NCI-H1930 (cell line): Measurements from ENCODE around the gene GLE1.
A peak's percentile ranks its signal among the peaks of the same experiment; 100 is the strongest.
"Not testable (repeated sequence)": the region's sequence is repeated elsewhere in the genome, so short reads cannot be mapped to it uniquely, and the experiment has no call there.

Experiments
- DNase-seq, 2 experiments: peaks; one replicate each; lab custom pipeline; 2025; lab: John Stamatoyannopoulos, UW

GLE1 gene

DNA sequence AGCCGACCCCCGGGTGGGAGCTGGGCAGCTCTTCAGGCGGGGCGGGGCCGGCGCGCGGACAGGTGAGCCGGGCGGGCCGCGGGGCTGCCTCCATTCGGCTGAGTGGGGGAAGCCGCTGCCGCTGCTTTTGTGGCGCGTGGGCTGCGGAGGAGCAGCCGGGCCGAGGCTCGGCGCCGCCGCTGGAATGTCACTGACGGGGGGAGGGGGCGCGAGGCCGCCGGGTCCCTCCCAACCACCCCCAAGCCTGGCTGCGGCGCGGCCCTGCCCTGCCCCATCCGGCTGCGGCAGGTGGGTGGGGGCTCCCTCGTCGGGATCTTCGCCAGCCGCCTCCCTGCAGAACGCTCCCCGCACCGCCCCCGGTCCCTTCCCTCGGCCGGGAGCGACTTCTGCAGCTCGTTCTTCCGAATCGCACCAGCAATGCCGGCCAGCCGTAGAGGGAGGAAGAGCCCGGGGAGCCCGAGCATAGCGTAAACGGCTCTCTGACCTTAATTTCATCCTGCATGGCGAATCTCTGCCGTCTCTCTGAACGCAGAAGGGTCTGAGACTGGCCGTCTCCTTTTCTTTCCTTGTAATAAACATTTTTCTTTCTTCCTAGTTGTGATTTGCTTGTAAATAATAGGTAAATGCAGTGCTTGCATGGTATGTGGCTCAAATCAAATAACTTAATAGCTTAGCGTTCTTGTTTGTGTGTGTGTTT, 48.4 kb downstream of the GLE1 start:
- peak in 1 of 2 experiments; percentile 56 for DNase-seq

DNA sequence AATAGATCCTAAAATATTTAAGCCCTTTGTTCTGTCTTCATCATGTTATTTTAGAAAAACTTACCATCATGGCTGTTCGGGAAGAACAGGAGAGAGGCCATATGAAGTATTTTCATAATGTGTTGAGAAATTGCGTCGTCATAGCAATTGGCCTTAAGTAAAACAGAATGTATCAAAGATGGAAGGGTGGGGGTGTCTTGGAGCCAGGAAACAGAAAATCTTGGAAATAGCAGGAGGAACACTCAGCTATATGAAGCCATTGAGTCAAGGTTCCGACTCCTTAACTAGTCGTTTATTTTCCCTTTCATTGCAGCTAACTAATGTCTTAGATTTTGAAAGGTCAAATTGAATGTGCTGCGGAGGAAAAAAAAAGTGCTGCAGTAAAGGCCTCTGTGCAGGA, 49.2 kb downstream of the GLE1 start:
- no peak for DNase-seq

DNA sequence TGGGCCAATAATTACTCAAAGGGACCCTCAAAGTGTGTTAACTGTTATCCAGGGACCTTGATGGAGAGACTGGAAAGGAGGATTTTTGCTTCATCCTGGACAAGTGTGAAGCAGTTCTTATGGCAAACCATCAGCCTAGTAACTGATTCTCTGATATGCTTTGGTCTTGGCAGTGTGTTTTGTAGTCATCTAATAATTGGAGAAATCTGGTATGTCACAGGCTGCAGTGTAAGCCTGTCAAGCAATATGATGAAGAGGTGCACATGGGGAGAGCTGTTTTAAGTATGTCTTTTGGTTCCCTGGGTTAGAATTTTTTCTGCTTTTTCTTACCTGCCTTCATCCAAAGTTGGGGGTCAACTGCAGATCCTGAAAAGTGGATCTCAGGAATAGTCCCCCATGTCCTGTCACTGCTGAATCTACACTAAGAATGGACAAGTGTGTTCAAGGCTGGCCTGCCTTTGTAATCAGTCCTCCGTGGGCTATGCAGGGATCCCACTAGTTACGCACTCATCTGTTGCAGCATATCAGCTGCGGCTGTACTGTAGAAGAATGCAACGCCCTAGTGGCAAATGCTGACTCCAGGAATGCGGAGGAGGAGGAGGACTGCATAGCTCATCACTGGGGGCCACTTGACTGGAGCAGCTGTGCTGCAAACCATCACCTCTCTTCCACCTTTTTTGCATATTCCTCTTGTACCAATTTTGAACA, 49.8 kb downstream of the GLE1 start:
- DNase-seq: no peak

DNA sequence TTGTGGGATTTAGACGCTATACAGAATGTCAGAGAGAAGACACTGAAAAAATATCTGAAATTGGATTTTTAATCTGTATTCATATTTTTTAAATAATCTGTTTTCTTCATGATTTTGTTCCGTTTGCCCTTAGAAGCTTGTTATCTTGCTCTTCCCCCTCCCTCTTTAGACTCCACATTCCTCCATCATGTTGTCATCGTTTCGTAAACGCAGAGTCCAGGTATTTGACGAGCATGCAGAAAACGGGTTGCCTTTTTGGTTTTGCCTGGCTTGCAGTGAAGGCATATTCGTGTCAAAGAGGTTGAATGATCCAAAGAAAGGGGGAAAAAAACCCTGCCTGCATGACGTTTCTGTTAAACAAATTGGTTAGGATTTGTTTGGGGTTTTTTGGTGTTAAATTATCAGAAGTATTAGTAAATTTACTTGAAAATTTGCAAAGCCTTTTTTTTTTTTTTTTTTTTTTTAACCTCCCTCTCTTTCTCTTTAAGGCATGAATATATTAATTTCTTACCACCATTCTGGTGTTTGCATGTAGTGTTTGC, 50.7 kb downstream of the GLE1 start:
- no peak for DNase-seq

DNA sequence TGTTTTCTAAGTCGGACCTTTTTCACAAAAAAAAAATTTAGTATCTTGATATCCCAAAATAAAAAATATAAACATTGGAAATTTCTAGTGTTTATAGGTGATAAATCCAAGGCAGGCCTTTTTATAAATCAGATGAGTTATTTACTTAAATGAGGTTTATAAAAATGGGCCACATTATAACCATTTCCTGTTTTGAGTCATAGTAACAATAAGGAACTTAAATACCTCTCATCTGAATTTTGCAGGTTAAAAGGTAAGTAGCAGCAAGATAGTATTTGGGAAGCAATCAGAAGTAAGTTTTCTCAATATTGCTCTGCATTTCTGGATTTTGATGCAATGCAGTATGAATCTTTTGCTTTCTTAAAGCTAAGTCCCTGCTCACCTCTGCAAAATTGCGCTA, 51.8 kb downstream of the GLE1 start:
- no peak for DNase-seq

DNA sequence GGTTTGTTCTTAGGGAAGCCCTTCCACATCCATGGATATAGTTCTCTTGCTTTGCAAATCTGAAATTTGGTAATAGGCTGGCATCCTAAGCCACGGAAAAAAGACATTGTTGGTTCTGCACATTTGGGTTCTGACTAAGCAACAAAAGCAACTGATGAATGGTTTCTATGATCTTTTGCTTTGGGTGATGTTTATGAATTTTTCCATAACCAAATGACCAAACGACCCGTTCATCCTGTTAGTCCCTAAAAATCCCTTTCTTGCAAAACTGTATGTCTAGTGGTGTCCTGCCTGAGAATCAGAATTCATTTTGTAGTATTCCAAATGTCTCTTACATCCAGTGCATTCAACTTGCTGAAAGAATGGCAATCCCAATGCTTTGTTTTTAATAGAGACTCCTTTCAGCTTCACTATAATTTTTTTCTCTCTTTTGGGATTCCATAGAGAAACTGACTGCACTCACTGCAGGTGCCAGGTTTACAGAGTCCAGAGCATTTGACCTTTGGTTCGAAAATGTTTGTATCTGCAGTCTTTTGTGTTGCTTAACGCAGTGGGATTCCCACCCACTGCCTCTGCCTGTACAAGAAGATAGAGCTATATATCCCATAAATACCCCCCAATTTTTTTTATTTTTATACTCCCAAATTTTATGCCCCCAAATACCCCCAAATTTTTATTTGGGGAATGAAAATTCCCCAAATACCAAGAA, 52.6 kb downstream of the GLE1 start:
- DNase-seq: no peak

DNA sequence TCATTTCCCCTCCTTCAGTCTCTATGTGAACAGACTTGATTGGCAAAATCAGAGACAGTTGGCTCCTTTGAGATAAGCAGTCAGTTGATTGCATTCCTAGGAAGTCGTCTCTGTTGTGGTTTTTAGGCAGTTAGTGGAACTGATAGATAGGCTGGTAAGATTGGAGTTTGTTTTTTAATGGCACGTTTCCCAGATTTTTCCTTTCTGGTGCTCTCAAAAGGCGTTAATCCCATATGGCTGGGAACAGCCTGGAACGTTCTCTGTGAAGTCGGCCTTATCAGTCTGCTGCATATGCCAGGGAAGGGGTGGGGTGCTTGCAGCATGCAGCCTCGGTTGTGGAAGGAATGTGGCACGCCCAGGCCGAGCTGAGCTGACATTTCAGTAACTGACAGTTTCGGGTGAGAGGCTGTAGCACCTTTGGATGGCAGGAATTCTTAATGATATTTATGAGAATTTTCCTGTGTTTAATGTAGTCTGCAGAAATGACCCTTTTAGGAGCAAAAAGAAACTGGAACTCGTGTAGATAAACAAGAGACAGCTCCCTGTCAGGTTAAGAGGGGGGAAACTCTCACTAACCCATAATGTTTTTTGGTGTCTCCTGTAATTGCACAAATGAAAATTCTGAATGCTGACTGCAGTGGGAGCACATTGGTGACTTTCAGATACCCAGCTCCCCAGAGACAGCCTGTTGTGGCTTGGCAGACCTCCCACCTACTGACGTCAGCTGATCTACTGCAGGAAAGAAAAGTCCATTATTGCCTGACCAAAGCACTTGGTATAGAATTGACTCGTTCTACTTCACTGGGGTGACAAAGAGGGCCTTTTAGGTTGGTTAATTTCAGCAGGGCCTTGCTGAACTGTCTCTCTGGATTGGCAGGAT, 54.2 kb downstream of the GLE1 start:
- no peak for DNase-seq

DNA sequence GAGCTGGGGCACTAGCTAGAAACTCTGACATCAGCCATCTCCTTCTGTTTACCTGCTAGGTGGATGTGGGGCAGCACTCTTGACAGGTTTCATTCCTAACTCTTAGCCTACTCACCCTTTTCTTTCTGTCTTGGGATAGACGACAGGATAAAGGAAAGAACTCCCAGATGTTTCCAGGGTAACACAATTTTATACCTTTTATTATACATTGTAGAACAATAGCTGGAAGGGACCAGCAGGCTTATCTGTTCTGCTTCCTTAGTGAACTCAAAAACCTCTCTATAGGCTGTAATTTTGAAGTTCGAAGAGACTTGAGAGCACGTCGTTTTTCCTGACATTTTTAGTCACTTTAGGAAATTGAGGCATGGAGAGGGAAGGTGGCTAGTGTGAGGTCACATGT, 61.1 kb downstream of the GLE1 start:
- no peak for DNase-seq

DNA sequence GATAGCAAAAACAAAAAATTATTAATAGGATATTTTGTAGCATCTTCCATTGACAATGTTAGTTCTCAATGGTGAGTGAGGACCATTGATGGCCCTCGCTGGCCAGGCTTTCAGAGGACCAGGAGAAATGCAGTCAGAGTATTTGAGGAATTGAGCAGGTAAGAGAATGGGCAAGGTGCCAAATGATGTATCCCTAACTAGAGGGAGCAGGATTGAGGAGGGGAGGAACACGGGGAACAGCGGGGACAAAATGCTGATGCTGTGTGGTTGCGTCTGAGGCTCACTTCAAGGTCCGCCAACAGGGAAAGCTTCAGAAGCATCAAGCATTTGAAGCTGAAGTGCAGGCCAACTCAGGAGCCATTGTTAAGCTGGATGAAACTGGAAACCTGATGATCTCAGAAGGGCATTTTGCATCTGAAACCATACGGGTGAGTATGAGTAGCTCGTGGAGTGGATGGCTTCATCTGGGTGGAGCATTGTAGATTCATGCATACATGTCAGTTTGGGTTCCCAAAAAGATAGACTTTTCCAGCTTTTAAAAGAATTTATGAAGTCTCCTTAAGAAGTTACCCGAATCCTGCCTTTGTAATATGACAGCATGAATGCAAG, 64.1 kb downstream of the GLE1 start:
- no peak for DNase-seq

DNA sequence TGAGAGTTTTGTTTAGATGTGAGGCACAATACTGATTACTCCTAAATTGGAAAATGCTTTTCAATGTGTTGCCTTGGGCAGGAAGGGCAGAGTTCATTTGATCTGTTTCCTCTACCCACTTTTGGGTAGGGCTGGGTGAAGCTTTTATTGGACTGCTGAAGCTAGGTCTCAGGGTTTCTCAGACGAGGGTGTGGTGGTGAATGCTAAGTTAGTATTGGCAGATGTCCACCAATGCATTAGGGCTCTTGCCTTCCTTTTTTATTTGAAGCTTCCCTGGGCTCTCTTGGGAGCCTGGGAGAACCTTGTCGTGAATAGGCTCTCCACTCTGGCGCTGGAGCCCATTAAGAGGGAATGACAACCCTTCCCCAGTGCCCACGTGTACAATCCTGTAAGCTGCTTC, 71.0 kb downstream of the GLE1 start:
- no peak for DNase-seq

DNA sequence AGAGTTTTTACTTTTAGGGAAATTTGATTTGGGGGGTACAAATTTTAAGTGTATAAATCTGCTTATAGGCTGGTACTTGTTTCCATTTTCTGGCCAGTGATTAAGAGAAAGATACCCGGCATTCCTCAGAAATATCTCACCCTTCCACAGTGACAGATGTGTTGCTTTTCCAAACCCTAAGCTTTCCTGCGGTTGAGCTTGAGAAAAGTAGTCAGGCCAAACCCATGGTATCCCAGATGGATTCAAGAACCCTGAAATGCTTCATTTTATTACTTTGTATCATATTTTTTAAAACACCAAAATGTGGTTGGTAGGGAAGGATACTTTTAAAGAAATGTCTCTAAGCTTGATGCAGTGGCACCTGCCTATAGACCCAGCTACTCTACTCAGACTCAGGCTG, 71.4 kb downstream of the GLE1 start:
- no peak for DNase-seq

DNA sequence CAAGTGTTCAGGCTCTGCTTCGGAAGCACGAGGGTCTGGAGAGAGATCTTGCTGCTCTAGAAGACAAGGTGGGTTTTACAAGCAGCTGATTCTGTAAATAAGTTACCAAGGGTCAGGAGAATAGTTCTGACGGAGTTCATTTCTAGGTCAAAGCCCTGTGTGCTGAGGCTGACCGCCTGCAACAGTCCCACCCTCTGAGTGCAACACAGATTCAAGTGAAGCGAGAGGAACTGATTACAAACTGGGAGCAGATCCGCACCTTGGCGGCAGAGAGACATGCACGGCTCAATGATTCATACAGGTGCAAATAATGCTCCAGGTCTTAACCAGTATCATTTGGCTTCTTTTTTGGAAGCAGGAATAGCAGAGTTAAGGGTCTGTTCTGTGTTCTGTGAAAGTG, 72.7 kb downstream of the GLE1 start:
- no peak for DNase-seq

DNA sequence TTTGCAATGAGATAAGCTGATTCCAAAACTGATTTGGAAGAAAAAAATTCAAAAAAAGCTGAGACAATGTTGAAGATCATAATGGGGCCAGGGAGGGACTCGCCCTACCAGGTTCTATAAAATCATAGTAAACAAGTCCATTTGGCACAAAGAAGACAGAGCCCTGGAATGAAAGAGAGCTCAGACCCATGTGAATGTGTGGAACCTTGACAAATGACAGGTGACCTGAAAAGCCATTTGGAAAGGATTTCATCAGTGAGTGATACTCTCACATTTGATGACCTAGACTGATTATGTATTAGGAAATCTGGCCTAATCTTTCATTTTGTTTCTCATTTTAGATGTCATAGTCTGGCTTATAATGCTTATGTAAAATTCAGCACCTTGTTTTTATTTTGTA, 74.7 kb downstream of the GLE1 start:
- no peak for DNase-seq

DNA sequence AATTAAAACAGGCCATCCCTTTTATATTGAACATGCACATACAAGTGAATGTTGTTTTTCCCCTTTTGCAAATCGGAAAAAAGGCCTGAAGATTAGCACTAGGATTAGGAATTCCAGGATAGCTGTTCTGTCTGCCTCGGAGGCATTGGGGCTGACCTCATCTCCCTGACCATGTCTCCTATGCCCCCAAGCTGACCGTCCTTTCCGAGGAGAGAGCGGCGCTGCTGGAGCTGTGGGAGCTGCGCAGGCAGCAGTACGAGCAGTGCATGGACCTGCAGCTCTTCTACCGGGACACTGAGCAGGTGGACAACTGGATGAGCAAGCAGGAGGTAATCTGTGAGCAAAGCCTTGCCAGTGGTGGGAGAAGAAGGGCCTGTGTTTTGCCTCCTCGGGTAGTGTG, 76.2 kb downstream of the GLE1 start:
- DNase-seq: no peak

DNA sequence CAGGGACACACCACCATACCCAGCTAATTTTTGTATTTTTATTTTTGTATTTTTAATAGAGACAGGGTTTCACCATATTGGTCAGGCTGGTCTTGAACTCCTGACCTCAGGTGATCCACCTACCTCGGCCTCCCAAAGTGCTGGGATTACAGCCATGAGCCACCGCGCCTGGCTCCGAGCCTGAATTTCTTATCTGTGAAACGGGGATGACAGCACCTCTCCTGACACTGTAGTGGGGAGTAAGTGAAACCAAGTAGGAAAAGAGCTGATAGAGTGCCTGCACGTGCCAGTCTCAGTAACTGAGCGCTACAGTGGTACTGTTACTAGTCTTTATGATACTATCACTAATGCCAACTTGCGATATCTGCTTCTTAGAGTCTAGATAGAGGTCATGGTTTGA, 80.6 kb downstream of the GLE1 start:
- DNase-seq: not testable (repeated sequence)

DNA sequence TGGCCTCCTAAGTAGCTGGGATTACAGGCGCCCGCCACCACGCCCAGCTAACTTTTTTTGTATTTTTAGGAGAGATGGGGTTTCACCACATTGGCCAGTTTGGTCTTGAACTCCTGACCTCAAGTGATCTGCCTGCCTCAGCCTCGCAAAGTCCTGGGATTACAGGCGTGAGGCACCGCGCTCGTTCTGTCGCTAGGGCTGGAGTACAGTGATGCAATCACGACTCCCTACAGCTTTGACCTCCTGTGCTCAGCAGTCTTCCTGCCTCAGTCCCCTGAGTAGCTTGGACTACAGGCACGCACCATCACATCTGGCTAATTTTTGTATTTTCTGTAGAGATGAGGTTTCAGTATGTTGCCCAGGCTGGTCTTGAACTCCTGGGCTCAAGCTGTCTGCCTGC, 82.4 kb downstream of the GLE1 start:
- not testable (repeated sequence) for DNase-seq

DNA sequence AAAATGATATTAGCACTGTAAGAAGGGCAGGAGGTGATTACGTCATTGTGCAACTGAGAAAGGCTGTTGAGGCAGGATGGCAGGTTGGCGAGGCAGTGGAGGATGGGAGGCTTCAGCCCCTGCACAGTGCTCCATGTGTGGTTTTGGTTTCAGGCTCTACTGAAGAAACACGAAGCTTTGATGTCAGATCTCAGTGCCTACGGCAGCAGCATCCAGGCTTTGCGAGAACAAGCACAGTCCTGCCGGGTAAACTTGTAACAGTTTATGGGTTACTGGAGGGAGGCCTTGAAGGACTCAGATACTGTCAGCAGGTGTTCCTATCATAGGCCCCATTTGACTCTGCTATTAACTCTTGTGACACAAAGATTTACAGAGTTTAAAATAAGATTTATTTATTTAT, 82.9 kb downstream of the GLE1 start:
- no peak for DNase-seq

DNA sequence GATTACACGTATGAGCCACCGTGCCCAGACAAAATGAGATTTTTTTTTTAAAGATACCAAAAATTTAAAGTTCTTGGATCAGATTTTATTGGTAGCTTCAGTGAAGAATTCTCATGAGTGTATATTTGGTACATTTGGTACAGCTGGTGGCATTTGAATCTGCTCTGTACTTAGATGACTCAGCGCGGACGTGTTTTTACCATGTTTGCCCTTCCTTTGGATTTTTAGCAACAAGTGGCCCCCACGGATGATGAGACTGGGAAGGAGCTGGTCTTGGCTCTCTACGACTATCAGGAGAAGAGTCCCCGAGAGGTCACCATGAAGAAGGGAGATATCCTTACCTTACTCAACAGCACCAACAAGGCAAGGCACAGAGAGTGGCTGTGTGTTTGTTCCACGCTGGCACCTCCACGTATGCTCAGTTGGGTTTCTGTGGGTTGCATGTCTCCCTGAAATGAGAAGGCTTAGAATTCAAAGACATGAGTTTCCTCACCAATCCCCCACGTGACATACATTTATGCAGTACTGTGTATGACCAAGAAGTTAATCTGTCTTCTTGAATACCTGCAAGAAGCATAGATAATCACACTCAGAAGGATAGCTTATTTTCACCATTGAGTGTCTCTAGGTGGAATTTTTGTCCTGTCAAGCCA, 84.2 kb downstream of the GLE1 start:
- DNase-seq: no peak
